Activated naive CD8-positive, alpha-beta T cell treated with anti-CD3 and anti-CD28 coated beads for 36 hours (primary cell): ENCODE measurements around the gene RPS21. TPM values are rescaled to one million over a fixed set of nuclear protein-coding genes. Genes with fewer than 3 reads are reported as not detected.

ENCODE experiments used
- total RNA-seq, 2 experiments: library from RNA; stranded (reverse); gene quantifications; one replicate each; pipeline ENCODE4 v1.2.3, GENCODE V29; 2021

Gene RPS21
- total RNA-seq, 2 experiments from 2014 or later: 2,242 to 2,482 TPM

Other genes with a start within 250 kb of the RPS21 start
- 100 to 1,000 TPM; 362 to 367 TPM for gene PSMA7, start 243.7 kb upstream of the RPS21 start, total RNA-seq
- 10 to 100 TPM; 12.1 to 12.3 TPM for gene SS18L1, start 243.3 kb upstream of the RPS21 start, total RNA-seq
- 10 to 100 TPM; 36.1 to 39.9 TPM for gene MTG2, start 204.1 kb upstream of the RPS21 start, total RNA-seq
- gene HRH3, start 166.8 kb upstream of the RPS21 start, total RNA-seq: not detected
- gene OSBPL2, start 148.6 kb upstream of the RPS21 start, total RNA-seq: 10 to 100 TPM; 19.2 to 20.4 TPM
- gene ADRM1, start 84.1 kb upstream of the RPS21 start, total RNA-seq: 100 to 1,000 TPM; 136 to 139 TPM
- under 1 TPM; 0.38 to 0.91 TPM for gene LAMA5, start 19.8 kb upstream of the RPS21 start, total RNA-seq
- gene CABLES2, start 20.2 kb downstream of the RPS21 start, total RNA-seq: 1 to 10 TPM; 4.9 to 5.3 TPM
- gene RBBP8NL, start 40.4 kb downstream of the RPS21 start, total RNA-seq: not detected
- not detected for gene GATA5, start 88.9 kb downstream of the RPS21 start, total RNA-seq